ENCODE data around the gene USP47. TPM values are rescaled to one million over a fixed set of nuclear protein-coding genes. Genes with fewer than 3 reads are reported as not detected.
"Not testable (repeated sequence)": the region's sequence is repeated elsewhere in the genome, so short reads cannot be mapped to it uniquely, and the experiment has no call there.

USP47 gene
- total RNA-seq, 1 donor from 2014 or later: 71.7 TPM

GRCh38 chr11:11822946-11823345 is 18.8 kb upstream of the USP47 start:
- Histone ChIP-seq H4K20me1 (ENCODE audit: low read depth) (no peaks in the 10 kb centered on the region), H3F3A (ENCODE audit: low read depth) (no peaks in the 10 kb centered on the region), H3K79me2 (ENCODE audit: low read depth) (no peaks in the 10 kb centered on the region), H3K9me3 (ENCODE audit: low read depth) (no peaks in the 10 kb centered on the region), H3K36me3 (no peaks in the 10 kb centered on the region), H3K27me3 (no peaks in the 10 kb centered on the region), H2AFZ (replicated peaks) (no peak overlapping the region), H3K9ac (no peak overlapping the region), H3K4me3 (no peak overlapping the region), H3K4me2 (no peak overlapping the region), H3K27ac (no peak overlapping the region), H3K4me1 (no peaks in the 10 kb centered on the region)
- no peak overlapping the region for H3K27ac Mint-ChIP-seq
- no peak for DNase-seq (ENCODE audit: low spot score)
- no peaks in the 10 kb centered on the region for H3K4me1 Mint-ChIP-seq
- no peak for TF ChIP-seq CTCF (IDR thresholded peaks at IDR 0.05)
- no peak overlapping the region for H3K4me3 Mint-ChIP-seq
- peaks cover 10% of the 10 kb centered on the region for H3K9me3 Mint-ChIP-seq
- H3K36me3 Mint-ChIP-seq: no peaks in the 10 kb centered on the region
- H3K27me3 Mint-ChIP-seq (ENCODE audit: insufficient read depth, low read depth): no peaks in the 10 kb centered on the region

DNA sequence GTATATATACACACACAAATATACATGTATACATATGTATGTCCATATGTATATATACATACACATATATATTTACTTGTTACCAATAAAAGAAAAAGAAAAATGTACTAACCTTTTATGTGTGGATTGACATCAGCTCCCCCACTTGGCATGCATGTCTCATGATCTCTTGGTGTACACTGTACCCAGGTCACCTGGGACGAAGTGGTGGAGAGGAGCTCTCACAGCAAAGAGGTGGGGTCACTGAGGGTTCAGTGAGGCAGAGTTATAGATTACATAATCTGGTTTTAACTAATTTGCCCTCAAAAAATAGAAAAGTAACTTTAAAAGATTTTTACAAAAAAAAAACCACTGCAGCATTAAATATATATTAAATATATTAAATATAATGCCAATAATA is 15.5 kb upstream of the USP47 start:
- Mint-ChIP-seq H3K9me3 (peaks cover 14% of the 10 kb centered on the region), H3K4me1 (no peaks in the 10 kb centered on the region), H3K27ac (no peak overlapping the region), H3K36me3 (no peaks in the 10 kb centered on the region), H3K4me3 (no peak overlapping the region), H3K27me3 (ENCODE audit: insufficient read depth, low read depth) (no peaks in the 10 kb centered on the region)
- no peak overlapping the region for H3K9ac ChIP-seq
- no peaks in the 10 kb centered on the region for H3K36me3 ChIP-seq
- no peaks in the 10 kb centered on the region for H3K79me2 ChIP-seq (ENCODE audit: low read depth)
- no peak overlapping the region for H3K4me3 ChIP-seq
- TF ChIP-seq CTCF (IDR thresholded peaks at IDR 0.05) (no peak), EZH2 (IDR thresholded peaks at IDR 0.05) (no peak), EZH2phosphoT487 (IDR thresholded peaks at IDR 0.05) (no peak)
- H4K20me1 ChIP-seq (ENCODE audit: low read depth): no peaks in the 10 kb centered on the region
- no peaks in the 10 kb centered on the region for H3F3A ChIP-seq (ENCODE audit: low read depth)
- H3K9me3 ChIP-seq (ENCODE audit: low read depth): no peaks in the 10 kb centered on the region
- H3K27me3 ChIP-seq: no peaks in the 10 kb centered on the region
- no peaks in the 10 kb centered on the region for H3K4me1 ChIP-seq
- no peak overlapping the region for H3K4me2 ChIP-seq
- no peak overlapping the region for H3K27ac ChIP-seq
- DNase-seq (ENCODE audit: low spot score): no peak
- no peak overlapping the region for H2AFZ ChIP-seq (replicated peaks)

DNA sequence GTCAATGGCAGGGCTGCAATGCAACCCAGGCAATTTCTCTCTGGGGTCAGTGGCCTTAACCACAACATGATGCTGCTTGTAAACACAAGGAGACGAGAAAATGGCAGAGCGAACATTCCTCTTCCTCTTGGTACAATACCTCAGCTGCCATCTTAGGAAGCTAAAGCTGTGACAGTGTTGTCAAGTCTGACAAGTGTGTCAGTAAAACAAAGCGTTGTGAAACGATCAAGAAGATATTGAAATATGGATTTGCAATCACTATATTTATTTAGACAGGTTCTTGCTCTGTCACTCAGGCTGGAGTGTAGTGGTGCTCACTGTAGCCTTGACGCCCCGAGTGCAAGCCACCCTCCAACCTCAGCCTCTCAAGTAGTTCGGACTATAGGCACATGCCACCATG is 14.5 kb upstream of the USP47 start:
- Mint-ChIP-seq H3K9me3 (peaks cover 14% of the 10 kb centered on the region), H3K36me3 (no peaks in the 10 kb centered on the region), H3K4me1 (no peaks in the 10 kb centered on the region), H3K4me3 (no peak overlapping the region), H3K27me3 (ENCODE audit: insufficient read depth, low read depth) (no peaks in the 10 kb centered on the region), H3K27ac (no peak overlapping the region)
- no peaks in the 10 kb centered on the region for H3K36me3 ChIP-seq
- no peak overlapping the region for H3K9ac ChIP-seq
- H3K4me3 ChIP-seq: no peak overlapping the region
- no peaks in the 10 kb centered on the region for H3K79me2 ChIP-seq (ENCODE audit: low read depth)
- H2AFZ ChIP-seq (replicated peaks): no peak overlapping the region
- no peak for TF ChIP-seq CTCF (IDR thresholded peaks at IDR 0.05)
- no peak for TF ChIP-seq EZH2 (IDR thresholded peaks at IDR 0.05)
- TF ChIP-seq EZH2phosphoT487 (IDR thresholded peaks at IDR 0.05): no peak
- no peaks in the 10 kb centered on the region for H3K27me3 ChIP-seq
- no peak overlapping the region for H3K4me2 ChIP-seq
- no peak for DNase-seq (ENCODE audit: low spot score)
- no peaks in the 10 kb centered on the region for H3F3A ChIP-seq (ENCODE audit: low read depth)
- H3K27ac ChIP-seq: no peak overlapping the region
- H3K4me1 ChIP-seq: no peaks in the 10 kb centered on the region
- peaks cover 7% of the 10 kb centered on the region for H3K9me3 ChIP-seq (ENCODE audit: low read depth)
- H4K20me1 ChIP-seq (ENCODE audit: low read depth): no peaks in the 10 kb centered on the region

GRCh38 chr11:11831406-11831805 is 10.4 kb upstream of the USP47 start:
- H3K9me3 Mint-ChIP-seq; DNase-seq (ENCODE audit: low spot score); H3K36me3 Mint-ChIP-seq; H3K27me3 Mint-ChIP-seq (ENCODE audit: insufficient read depth, low read depth); H3K4me2 ChIP-seq; H2AFZ ChIP-seq (replicated peaks); H3K27ac Mint-ChIP-seq; H3K4me1 Mint-ChIP-seq; H3K4me3 ChIP-seq; H3K4me1 ChIP-seq; H3K36me3 ChIP-seq; H3F3A ChIP-seq (ENCODE audit: low read depth); H3K27me3 ChIP-seq; H3K4me3 Mint-ChIP-seq; H3K27ac ChIP-seq; H3K9me3 ChIP-seq (ENCODE audit: low read depth); H3K79me2 ChIP-seq (ENCODE audit: low read depth); H3K9ac ChIP-seq; H4K20me1 ChIP-seq (ENCODE audit: low read depth): not testable (repeated sequence)

Measured in neural progenitor cell (in vitro differentiated cells).